Liver (tissue), 9 donors: ENCODE data around the gene ZNF224. TPM values are rescaled to one million over a fixed set of nuclear protein-coding genes. Genes with fewer than 3 reads are reported as not detected.
A peak's percentile ranks its signal among the peaks of the same experiment; 100 is the strongest.

Source experiments
- DNase-seq: peaks from one replicate; pipeline ENCODE4 v3.0.0-alpha.2; 2017; ENCODE audit warnings: low spot score
- H3K27ac ChIP-seq, 2 donors: one replicate each; pipeline ENCODE4 v1.7.0; 2013; ENCODE audit warnings: inconsistent platforms in 2 of 2, low read length in 2 of 2, control low read depth in 1 of 2, low read depth in 1 of 2, mild to moderate bottlenecking in 1 of 2
- H3K27me3 ChIP-seq, 4 donors: one replicate each; pipeline versions ENCODE4 v1.6.1 to v1.7.0; 2013; ENCODE audit warnings: low read length in 3 of 4, inconsistent platforms in 1 of 4, mild to moderate bottlenecking in 1 of 4, moderate library complexity in 1 of 4; ENCODE audit not compliant: control insufficient read depth in 4 of 4, insufficient read depth in 4 of 4
- H3K36me3 ChIP-seq, 4 donors: one replicate each; pipeline versions ENCODE4 v1.6.1 to v1.7.0; 2013; ENCODE audit warnings: low read length in 3 of 4, mild to moderate bottlenecking in 3 of 4, low read depth in 1 of 4, moderate library complexity in 1 of 4; ENCODE audit not compliant: control insufficient read depth in 4 of 4, insufficient read depth in 3 of 4
- H3K4me1 ChIP-seq, 4 donors: one replicate each; pipeline versions ENCODE4 v1.6.1 to v1.7.0; 2013; ENCODE audit warnings: low read length in 3 of 4, mild to moderate bottlenecking in 3 of 4, moderate library complexity in 1 of 4; ENCODE audit not compliant: control insufficient read depth in 4 of 4, insufficient read depth in 4 of 4
- H3K4me3 ChIP-seq, 3 donors: one replicate each; pipeline versions ENCODE4 v1.6.1 to v1.7.0; 2013; ENCODE audit warnings: low read length in 3 of 3, control low read depth in 1 of 3, low read depth in 1 of 3, mild to moderate bottlenecking in 1 of 3
- H3K9ac ChIP-seq, 2 donors: one replicate each; pipeline ENCODE4 v1.7.0; 2013; ENCODE audit warnings: low read length in 2 of 2, mild to moderate bottlenecking in 2 of 2, moderate library complexity in 2 of 2, control low read depth in 1 of 2, low read depth in 1 of 2
- H3K9me3 ChIP-seq, 4 donors: one replicate each; pipeline versions ENCODE4 v1.6.1 to v1.7.0; 2013; ENCODE audit warnings: low read length in 3 of 4; ENCODE audit not compliant: control insufficient read depth in 4 of 4
- ATF3 ChIP-seq: IDR thresholded peaks from 2 replicates; pipeline ENCODE4 v1.6.1; 2016; ENCODE audit warnings: antibody characterized with exemption
- EGR1 ChIP-seq, 2 donors: IDR thresholded peaks; 2 replicates each; pipeline ENCODE4 v1.6.1; 2016 to 2018; ENCODE audit warnings: antibody characterized with exemption in 2 of 2, low read depth in 2 of 2
- FOXA1 ChIP-seq: IDR thresholded peaks from 2 replicates; pipeline ENCODE4 v1.6.1; 2016; ENCODE audit warnings: antibody characterized with exemption
- FOXA2 ChIP-seq: IDR thresholded peaks from 2 replicates; pipeline ENCODE4 v1.6.1; 2016; ENCODE audit warnings: antibody characterized with exemption
- GABPA ChIP-seq, 2 donors: IDR thresholded peaks in 1 of 2; conservative IDR thresholded peaks in 1 of 2; 2 replicates each; pipeline ENCODE4 v1.6.1; 2016; ENCODE audit warnings: antibody characterized with exemption in 2 of 2, mild to moderate bottlenecking in 1 of 2, moderate library complexity in 1 of 2
- HNF4A ChIP-seq, 2 donors: conservative IDR thresholded peaks; 2 replicates each; pipeline ENCODE4 v1.6.1; 2016; ENCODE audit warnings: antibody characterized with exemption in 2 of 2, mild to moderate bottlenecking in 2 of 2
- HNF4G ChIP-seq: IDR thresholded peaks from 2 replicates; pipeline ENCODE4 v1.6.1; 2016; ENCODE audit warnings: antibody characterized with exemption
- JUND ChIP-seq, 2 donors: IDR thresholded peaks; 2 replicates each; pipeline ENCODE4 v1.6.1; 2016; ENCODE audit warnings: antibody characterized with exemption in 2 of 2
- MAX ChIP-seq: IDR thresholded peaks from 2 replicates; pipeline ENCODE4 v1.6.1; 2016; ENCODE audit warnings: antibody characterized with exemption
- NR2F2 ChIP-seq: IDR thresholded peaks from 2 replicates; pipeline ENCODE4 v1.6.1; 2016; ENCODE audit warnings: antibody characterized with exemption
- RAD21 ChIP-seq, 2 donors: IDR thresholded peaks; 2 replicates each; pipeline ENCODE4 v1.6.1; 2016; ENCODE audit warnings: antibody characterized with exemption in 2 of 2, mild to moderate bottlenecking in 2 of 2
- REST ChIP-seq: IDR thresholded peaks from 2 replicates; pipeline ENCODE4 v1.6.1; 2016; ENCODE audit warnings: antibody characterized with exemption, mild to moderate bottlenecking
- RXRA ChIP-seq, 2 donors: IDR thresholded peaks; 2 replicates each; pipeline ENCODE4 v1.6.1; 2017 to 2018; ENCODE audit warnings: antibody characterized with exemption in 2 of 2, mild to moderate bottlenecking in 1 of 2
- TAF1 ChIP-seq: conservative IDR thresholded peaks from 2 replicates; pipeline ENCODE4 v1.6.1; 2016; ENCODE audit warnings: antibody characterized with exemption, mild to moderate bottlenecking
- YY1 ChIP-seq: IDR thresholded peaks from 2 replicates; pipeline ENCODE4 v1.6.1; 2016; ENCODE audit warnings: antibody characterized with exemption, mild to moderate bottlenecking
- ZBTB33 ChIP-seq: IDR thresholded peaks from 2 replicates; pipeline ENCODE4 v1.6.1; 2016; ENCODE audit warnings: antibody characterized with exemption
- WGBS: extraction: QIAGEN DNeasy Blood & Tissue Kit; methylation state at CpG from one replicate; pipeline ENCODE4 v1.1.7; 2013; 5-methylcytosine and 5-hydroxymethylcytosine counted together
- polyA plus RNA-seq, 2 donors: library from polyadenylated mRNA; stranded (reverse) in 1 of 2; unstranded in 1 of 2; fragments of 200-250 nt in 1 of 2; fragments of >200 nt in 1 of 2; fragmentation: Nextera tagmentation in 1 of 2; extraction: Ambion mirVana in 1 of 2; gene quantifications; one replicate each; pipeline versions ENCODE4 v1.2.1 to v1.2.3, GENCODE V29; 2013 to 2015
- total RNA-seq, 2 donors: library from RNA; depleted of rRNA; stranded (reverse); fragments of >200 nt; gene quantifications; one replicate each; pipeline ENCODE4 v1.2.3, GENCODE V29; 2014
- donor health status: healthy.
- donor health status: healthy.
- donor health status: healthy.
- donor health status: healthy.
- donor health status: healthy.

The ZNF224 gene
- total and polyA plus RNA-seq, 4 donors: 4.5 to 20.7 (median 14.9) TPM

GRCh38 chr19:44142059-44142433, 47.9 kb downstream of the ZNF224 start:
- peaks cover 0 to 17% (median 7%) of the 10 kb centered on the region in 4 donors for H3K9me3 ChIP-seq
- TF ChIP-seq ZBTB33 (no peak), GABPA (IDR thresholded peaks at IDR 0.05 in 1 of 2, conservative IDR thresholded peaks at IDR 0.05 in 1 of 2) (no peak), REST (no peak), FOXA2 (no peak), HNF4G (no peak)
- WGBS: 13% methylated on average over 13 of the region's 13 CpGs
- peak; percentile 35 for DNase-seq
- H3K4me1 ChIP-seq: peaks cover 2 to 16% (median 8%) of the 10 kb centered on the region in 4 donors
- peak overlapping the region in 1 of 2 donors; percentile 52 for H3K9ac ChIP-seq
- peaks cover 3 to 28% (median 27%) of the 10 kb centered on the region in 4 donors for H3K36me3 ChIP-seq
- no peak overlapping the region for H3K27ac ChIP-seq
- H3K27me3 ChIP-seq: no peaks in the 10 kb centered on the region
- H3K4me3 ChIP-seq: peak overlapping the region; percentile 64 to 92 (median 79)

GRCh38 chr19:44149776-44150175, 55.6 kb downstream of the ZNF224 start:
- H3K36me3 ChIP-seq: peaks cover 22 to 90% (median 83%) of the 10 kb centered on the region in 4 donors
- WGBS: 96% methylated on average over 4 of the region's 4 CpGs

More at GRCh38 chr19:44149776-44150175, 55.6 kb downstream of the ZNF224 start:
- Histone ChIP-seq H3K4me3 (peak overlapping the region in 2 of 3 donors; percentile 35 to 53), H3K27me3 (no peaks in the 10 kb centered on the region), H3K9me3 (peaks cover 11 to 47% (median 40%) of the 10 kb centered on the region in 4 donors), H3K4me1 (no peaks in the 10 kb centered on the region), H3K27ac (no peak overlapping the region), H3K9ac (no peak overlapping the region)
- no peak for TF ChIP-seq TAF1
- no peak for TF ChIP-seq JUND (IDR thresholded peaks at IDR 0.05)
- no peak for TF ChIP-seq FOXA1
- TF ChIP-seq RXRA (IDR thresholded peaks at IDR 0.05): no peak
- no peak for TF ChIP-seq ATF3
- TF ChIP-seq ZBTB33: no peak
- no peak for TF ChIP-seq YY1
- TF ChIP-seq RAD21 (IDR thresholded peaks at IDR 0.05): no peak
- TF ChIP-seq EGR1 (IDR thresholded peaks at IDR 0.05; ENCODE audit: low read depth in 2 of 2): no peak
- no peak for TF ChIP-seq FOXA2
- TF ChIP-seq HNF4G: no peak
- TF ChIP-seq MAX: no peak
- TF ChIP-seq HNF4A (conservative IDR thresholded peaks at IDR 0.05): no peak
- TF ChIP-seq NR2F2: no peak
- no peak for DNase-seq
